Activated gamma-delta T cell (primary cell): ENCODE measurements around the gene F12.

Experiments
- DNase-seq: peaks from one replicate; lab custom pipeline; 2025; lab: John Stamatoyannopoulos, UW

The F12 gene

GRCh38 chr5:177446200-177447065, 37.1 kb upstream of the F12 start, which contains the start of gene PRR7:
Gene PRR7 (plus strand): TSS chr5:177446814. CDS start chr5:177455068, 8,254 bp downstream.
- peak; percentile 63 for DNase-seq

- DNase-seq: no peak
These were observed 36.5 kb upstream of the F12 start for GRCh38 chr5:177445917-177446199.

- DNase-seq: no peak
These were observed 35.9 kb upstream of the F12 start for GRCh38 chr5:177445052-177445916.

- DNase-seq: no peak
These were observed 35.0 kb upstream of the F12 start for GRCh38 chr5:177444106-177445051.

- DNase-seq: no peak
These were observed 34.0 kb upstream of the F12 start for GRCh38 chr5:177443144-177443983.

GRCh38 chr5:177442066-177442826, 32.9 kb upstream of the F12 start:
- DNase-seq: no peak

GRCh38 chr5:177440990-177441780, 31.8 kb upstream of the F12 start:
- no peak for DNase-seq

GRCh38 chr5:177440211-177440989, 31.0 kb upstream of the F12 start:
- no peak for DNase-seq

GRCh38 chr5:177439518-177440053, 30.2 kb upstream of the F12 start:
- no peak for DNase-seq

GRCh38 chr5:177438468-177438867, 29.1 kb upstream of the F12 start:
- DNase-seq: no peak

GRCh38 chr5:177437623-177438022, 28.3 kb upstream of the F12 start:
- DNase-seq: no peak

GRCh38 chr5:177435847-177436536, 26.6 kb upstream of the F12 start:
- no peak for DNase-seq

- DNase-seq: no peak
These were observed 25.8 kb upstream of the F12 start for GRCh38 chr5:177434942-177435738.

GRCh38 chr5:177434437-177434836, 25.1 kb upstream of the F12 start:
- no peak for DNase-seq

GRCh38 chr5:177433658-177434217, 24.4 kb upstream of the F12 start:
- DNase-seq: no peak

GRCh38 chr5:177432839-177433657, 23.7 kb upstream of the F12 start:
- no peak for DNase-seq
